ENCODE results near the gene TNFAIP8.
"Not testable (repeated sequence)": the region's sequence is repeated elsewhere in the genome, so short reads cannot be mapped to it uniquely, and the experiment has no call there.

Gene TNFAIP8

DNA sequence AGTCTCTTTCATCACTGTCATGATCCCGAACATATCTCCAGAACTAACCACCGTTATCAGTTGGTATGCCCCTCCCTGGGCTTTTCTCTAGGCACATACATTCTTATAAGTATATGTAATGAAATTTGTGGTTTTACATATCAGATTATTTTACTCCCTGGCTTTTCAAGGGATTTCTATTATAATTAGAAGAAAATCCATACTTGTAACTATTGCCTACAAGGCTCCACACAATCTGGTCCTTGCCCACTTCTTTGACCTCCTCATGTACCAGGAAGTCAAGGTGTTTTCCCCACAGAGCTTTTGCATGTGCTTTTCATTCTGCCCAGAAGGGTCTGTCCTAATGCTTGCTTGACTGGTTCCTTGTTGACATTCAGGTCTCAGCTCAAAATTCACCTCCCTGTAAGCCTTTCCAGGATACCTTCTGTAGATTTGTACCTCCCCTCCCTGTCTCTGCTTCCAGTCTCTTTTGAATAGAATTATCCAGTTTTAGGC is 62.8 kb downstream of the TNFAIP8 start:
- no peak for DNase-seq (ENCODE audit: low spot score)

DNA sequence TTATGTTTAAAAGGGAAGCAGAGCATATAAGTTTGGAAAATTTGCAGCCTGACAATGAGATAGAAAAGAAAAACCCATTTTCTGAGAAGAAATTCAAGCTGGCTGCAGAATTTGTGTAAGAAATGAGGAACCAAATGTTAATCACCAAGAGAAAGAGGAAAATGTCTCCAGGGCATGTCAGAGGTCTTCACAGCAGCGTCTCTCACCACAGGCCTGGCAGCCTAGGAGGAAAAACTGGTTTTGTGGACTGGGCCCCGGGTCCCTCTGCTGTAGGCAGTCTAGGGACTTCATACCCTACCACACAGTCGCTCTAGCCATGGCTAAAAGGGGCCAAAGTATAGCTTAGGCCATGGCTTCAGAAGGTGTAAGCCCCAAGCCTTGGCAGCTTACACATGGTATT is 64.3 kb downstream of the TNFAIP8 start:
- DNase-seq (ENCODE audit: low spot score) = no peak

DNA sequence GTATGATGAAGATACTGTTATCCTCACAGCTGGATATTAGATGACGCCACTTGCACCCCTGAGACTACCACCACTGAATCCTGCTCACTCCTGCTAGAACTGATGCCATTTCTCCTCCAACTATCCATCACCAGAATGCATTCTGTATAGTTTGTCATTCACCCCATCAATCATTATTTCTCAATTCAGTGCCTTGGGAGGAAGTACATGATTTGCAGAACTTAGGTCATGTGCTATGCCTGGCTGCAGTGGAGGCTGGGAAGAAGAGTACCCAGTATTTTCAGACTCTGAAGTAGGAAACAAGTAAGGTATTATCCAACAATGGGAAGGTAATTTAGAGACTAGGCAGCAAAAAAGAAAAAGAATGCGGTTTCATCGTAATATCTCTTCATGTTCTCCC is 70.2 kb downstream of the TNFAIP8 start:
- no peak for DNase-seq (ENCODE audit: low spot score)

DNA sequence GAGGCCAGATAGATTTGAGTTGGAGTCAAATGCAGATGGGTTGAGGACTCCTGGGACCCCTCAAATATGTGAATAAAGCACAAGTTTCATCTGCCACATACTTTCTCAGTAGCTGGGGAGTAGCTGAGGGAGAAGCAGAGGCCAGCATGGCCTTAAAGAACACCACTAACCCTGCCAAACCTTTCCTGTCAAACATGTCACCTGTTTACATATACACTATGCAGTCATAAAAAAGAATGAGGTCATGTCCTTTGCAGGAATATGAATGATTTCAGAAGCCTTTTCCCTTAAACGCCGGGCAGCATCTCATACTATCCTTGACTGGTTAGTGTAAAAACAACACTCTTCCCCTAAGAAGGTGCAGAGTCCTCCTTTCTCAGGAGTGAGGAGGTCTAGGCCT is 71.2 kb downstream of the TNFAIP8 start:
- DNase-seq (ENCODE audit: low spot score) = no peak

DNA sequence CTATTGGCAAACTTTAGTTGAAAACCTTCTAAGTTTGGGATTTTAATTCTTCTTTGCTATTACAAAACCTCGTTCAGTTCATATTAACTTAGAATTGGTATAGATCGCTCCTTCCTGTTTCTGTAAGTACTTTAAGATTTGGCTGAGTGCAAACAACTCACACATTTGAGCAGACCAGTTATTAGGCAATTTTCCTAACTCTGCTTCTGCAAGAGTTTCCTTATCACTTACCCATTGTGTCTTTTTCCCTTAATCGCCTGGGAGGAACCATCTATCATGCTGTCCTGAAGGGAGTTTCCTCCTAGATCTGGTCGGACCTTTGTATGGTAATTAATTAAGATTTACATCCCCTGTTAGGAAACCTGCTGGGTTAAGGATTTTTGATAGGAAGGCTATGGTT is 71.8 kb downstream of the TNFAIP8 start:
- DNase-seq (ENCODE audit: low spot score) = not testable (repeated sequence)

DNA sequence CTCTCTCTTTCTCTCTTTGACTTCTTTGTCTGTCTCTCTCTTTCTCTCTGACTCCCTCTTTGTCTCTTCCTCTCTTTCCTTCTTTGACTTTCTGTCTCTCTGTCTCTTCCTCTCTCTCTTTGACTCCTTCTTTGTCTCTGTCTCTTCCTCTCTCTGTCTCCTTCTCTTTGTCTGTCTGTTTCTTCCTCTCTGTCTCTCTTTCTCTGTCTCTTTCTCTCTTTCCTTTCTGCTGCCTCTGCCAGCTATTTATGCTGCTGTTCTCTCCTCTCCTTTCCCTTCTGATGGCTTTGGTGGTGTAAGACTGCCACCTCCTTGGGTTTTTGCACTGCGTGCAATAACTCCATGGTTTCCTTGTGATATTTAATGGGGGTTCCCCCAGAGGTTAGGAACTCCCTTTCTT is 72.3 kb downstream of the TNFAIP8 start:
- DNase-seq (ENCODE audit: low spot score) = not testable (repeated sequence)

DNA sequence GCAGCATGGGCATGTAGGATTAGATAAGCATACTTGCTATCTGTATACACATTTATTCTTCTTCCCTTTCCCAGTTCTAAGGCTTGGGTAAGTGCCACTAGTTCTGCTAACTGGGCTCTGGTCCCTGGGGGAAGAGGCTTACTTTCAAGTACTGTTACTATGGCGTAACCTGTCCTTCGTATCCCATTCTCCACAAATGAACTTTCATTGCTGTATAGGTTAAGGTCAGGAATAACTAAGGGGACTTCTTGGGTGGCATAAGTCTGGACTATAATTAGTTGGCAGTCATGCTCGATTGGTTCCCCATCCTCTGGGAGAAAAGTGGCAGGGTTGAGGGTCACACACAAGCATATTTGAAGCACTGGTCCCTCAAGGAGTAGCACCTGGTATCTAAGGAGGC is 72.8 kb downstream of the TNFAIP8 start:
- DNase-seq (ENCODE audit: low spot score) = not testable (repeated sequence)

DNA sequence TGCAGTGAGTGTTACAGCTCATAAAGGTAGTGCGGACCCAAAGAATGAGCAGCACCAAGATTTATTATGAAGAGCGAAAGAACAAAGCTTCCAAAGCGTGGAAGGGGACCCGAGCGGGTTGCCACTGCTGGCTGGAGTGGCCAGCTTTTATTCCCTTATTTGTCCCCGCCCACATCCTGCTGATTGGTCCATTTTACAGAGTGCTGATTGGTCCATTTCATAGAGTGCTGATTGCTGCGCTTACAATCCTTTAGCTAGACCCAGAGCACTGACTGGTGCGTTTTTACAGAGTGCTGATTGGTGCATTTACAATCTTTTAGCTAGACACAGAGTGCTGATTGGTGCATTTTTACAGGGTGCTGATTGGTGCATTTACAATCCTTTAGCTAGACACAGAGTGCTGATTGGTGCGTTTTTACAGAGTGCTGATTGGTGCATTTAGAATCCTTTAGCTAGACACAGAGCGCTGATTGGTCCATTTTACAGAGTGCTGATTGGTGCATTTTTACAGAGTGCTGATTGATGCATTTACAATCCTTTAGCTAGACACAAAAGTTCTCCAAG is 76.9 kb downstream of the TNFAIP8 start:
- not testable (repeated sequence) for DNase-seq (ENCODE audit: low spot score)

DNA sequence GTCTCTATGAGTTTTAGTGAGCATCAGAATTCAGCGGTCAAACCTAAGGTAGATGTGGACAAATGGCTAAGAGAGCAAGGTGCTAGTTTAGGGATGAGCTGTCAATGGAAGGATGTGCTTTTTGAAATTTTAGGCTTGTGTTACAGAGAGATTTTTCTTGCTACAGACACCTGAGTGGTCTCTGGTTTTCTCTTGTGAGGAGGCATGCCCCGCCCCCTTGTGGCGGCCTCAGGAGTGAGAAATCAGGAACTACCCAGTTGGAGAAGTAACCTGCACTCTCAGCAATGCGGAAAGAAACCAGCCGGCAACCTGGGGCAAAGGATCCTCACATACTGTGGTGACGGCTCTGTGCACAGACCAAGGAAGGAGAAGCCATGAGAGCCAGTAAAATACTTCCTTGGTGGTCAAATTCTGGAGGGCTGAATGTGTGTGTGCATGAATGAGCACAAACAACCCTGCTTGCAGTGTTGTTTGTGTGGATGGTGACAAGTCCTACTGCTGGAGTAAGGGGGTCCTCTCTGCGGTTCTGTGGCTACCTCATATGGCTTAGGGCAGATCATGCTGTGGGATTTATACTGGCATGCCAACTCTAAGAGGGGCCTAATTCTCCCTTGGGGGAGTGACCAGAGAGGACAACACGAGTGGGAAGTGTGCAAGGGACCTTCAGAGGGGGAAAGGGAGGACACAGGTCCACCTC is 79.8 kb downstream of the TNFAIP8 start:
- DNase-seq (ENCODE audit: low spot score) = peak; percentile 19

DNA sequence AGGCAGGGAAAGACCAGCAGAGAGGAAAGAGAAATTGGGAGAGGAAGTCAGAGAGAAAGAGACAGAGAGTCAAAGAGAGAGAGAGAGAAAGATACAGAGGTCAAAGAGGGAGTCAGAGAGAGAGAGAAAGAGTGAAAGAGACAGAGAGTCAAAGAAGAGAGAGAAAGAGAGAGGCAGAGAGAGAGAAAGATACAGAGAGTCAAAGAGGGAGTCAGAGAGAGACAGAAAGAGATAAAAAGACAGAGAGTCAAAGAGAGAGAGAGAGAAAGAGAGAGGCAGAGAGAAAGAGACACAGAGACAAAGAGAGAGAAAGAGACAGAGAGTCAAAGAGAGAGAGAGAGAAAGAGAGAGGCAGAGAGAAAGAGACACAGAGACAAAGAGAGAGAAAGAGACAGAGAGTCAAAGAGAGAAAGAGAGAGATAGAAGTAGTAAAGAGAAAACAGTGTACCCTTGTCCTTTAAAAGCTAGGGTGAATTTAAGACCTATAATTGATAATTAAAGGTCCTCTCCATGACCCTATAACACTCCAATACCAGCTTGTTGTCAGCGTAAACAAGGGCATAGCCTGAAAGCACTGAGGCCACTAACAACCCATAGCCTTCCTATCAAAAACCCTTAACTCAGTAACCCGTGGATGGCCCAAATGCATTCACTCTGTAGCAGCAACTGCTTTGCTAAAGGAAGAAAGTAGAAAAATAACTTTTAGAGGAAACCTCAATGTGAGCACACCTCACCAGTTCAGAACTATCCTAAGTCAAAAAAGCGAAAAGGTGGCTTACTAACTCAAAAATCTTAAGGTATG is 82.2 kb downstream of the TNFAIP8 start:
- not testable (repeated sequence) for DNase-seq (ENCODE audit: low spot score)

DNA sequence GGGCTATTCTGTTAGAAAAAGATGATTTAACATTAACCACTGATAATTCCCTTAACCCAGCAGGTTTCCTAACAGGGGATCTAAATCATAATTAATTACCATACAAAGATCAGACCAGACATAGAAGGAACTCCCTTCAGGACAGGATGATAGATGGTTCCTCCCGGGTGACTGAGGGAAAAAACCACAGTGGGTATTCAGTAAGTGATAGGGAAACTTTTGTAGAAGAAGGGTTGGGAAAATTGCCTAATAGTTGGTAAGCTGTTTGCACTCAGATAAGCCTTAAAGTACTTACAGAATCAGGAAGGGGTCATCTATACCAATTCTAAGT is 82.7 kb downstream of the TNFAIP8 start:
- not testable (repeated sequence) for DNase-seq (ENCODE audit: low spot score)

DNA sequence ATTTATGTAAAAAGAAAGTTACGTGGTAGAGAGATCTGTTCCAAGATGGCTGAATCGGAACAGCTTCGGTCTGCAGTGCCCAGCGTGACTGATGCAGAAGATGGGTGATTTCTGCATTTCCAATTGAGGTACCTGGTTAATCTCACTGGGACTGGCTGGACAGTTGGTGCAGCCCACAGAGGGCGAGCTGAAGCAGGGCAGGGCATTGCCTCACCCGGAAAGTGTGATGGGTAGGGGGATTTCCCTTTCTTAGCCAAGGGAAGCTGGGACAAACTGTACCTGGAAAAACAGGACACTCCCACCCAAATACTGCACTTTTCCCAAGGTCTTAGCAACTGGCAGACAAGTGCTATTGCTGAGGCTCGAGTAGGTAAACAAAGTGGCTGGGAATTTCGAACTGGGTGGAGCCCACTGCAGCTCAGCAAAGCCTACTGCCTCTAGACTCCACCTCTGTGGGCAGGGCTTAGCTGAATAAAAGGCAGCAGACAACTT is 83.4 kb downstream of the TNFAIP8 start:
- no peak for DNase-seq (ENCODE audit: low spot score)

DNA sequence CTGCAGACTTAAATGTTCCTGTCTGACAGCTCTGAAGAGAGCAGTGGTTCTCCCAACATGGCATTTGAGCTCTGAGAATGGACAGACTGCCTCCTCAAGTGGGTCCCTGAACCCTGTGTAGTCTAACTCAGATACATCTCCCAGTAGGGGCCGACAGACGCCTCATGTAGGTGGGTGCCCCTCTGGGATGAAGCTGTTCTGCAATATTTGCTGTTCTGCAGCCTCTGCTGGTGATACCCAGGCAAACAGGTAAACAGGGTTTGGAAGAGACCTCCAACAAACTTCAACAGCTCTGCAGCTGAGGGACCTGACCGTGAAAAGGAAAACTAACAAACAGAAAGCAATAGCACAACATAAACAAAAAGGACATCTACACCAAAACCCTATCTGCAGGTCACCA is 83.8 kb downstream of the TNFAIP8 start:
- DNase-seq (ENCODE audit: low spot score) = not testable (repeated sequence)

DNA sequence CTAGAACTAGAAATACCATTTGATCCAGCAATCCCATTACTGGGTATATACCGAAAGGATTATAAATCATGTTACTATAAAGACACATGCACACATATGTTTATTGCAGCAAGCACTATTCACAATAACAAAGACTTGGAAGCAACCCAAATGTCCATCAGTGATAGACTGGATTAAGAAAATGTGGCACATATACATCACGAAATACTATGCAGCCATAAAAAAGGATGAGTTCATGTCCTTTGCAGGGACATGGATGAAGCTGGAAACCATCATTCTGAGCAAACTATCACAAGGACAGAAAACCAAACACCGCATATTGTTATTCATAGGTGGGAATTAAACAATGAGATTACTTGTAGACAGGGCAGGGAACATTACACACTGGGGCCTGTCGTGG is 88.8 kb downstream of the TNFAIP8 start:
- not testable (repeated sequence) for DNase-seq (ENCODE audit: low spot score)

DNA sequence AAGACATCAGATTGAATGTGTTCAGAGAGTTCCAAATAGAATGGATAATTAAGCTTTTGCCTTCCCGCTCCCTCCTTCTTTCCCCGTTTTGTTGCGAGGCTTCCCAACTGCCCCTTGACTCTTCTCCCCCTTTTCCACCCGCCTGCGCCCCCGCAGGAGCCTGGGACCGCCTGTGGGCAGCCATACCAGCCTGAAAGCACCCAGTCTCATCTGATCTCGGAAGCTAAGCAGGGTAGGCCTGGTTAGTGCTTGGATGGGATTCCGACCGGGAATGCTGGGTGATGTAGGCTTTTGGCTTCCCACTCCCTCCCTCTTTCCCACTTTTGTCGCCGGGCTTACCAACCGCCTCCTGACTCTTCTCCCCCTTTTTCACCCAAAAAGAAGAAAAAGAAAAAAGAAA is 89.7 kb downstream of the TNFAIP8 start:
- DNase-seq (ENCODE audit: low spot score) = no peak

All from kidney capillary endothelial cell (primary cell).